COR-L47 (cell line): ENCODE results near the gene LRRC8E.
"Not testable (repeated sequence)": the region's sequence is repeated elsewhere in the genome, so short reads cannot be mapped to it uniquely, and the experiment has no call there.

Experiments used
- DNase-seq: peaks from one replicate; lab custom pipeline; 2025; lab: John Stamatoyannopoulos, UW

LRRC8E gene

DNA sequence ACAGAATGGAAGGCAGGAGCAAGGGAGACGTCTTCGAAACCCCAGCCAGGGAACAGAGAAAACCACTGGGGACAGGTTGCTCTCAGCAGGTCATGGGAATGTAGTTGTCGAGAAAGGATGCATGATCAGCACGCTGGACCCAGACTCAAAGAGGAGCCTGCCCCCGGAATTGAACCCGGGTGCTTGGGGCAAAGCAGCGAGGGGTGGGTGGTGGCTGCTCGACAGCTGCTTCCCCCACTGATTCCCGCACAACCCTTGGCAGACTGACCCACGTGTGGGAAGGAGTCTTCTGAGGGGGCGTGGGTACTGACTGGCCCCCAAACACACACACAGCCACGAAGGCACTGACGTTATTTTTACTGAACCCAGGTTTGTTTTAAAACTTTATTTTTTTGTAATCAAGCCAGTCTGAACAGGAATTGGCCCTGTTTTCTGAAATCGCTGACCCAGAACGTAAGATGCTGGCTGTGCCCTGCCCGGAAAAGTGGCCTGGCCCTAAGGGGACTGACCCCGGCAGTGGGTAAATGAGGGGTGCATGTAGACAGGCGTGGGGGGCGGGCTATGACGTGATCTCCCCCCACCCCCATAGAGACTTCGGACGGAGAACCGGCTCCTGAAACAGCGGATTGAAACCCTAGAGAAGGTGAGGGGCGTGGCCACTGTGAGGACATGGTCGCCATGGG, 32.7 kb upstream of the LRRC8E start:
- DNase-seq, result no peak

DNA sequence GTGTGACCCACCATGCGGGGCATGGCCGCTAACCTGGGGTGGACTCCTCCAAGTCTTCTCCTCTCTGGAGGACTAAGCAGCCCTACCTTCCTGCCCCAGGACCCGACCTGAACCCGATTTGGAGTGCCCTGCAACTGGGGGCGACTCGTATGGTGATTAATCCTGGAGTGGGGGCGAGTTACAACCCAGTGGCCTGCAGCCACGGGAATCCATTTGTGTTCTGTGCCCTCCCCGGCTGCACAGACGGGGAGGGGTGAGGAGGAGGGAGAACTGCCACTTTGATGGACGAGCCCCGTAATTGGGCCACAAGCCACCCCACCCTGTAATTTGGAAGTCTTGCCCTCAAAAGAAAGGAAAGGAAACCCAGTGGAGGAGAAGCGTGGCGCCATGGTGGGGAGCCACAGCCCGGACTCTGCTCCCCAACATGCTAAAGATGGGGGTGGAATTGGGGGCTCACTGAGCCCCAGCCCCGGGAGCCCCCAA, 32.2 kb upstream of the LRRC8E start:
- DNase-seq, result no peak

DNA sequence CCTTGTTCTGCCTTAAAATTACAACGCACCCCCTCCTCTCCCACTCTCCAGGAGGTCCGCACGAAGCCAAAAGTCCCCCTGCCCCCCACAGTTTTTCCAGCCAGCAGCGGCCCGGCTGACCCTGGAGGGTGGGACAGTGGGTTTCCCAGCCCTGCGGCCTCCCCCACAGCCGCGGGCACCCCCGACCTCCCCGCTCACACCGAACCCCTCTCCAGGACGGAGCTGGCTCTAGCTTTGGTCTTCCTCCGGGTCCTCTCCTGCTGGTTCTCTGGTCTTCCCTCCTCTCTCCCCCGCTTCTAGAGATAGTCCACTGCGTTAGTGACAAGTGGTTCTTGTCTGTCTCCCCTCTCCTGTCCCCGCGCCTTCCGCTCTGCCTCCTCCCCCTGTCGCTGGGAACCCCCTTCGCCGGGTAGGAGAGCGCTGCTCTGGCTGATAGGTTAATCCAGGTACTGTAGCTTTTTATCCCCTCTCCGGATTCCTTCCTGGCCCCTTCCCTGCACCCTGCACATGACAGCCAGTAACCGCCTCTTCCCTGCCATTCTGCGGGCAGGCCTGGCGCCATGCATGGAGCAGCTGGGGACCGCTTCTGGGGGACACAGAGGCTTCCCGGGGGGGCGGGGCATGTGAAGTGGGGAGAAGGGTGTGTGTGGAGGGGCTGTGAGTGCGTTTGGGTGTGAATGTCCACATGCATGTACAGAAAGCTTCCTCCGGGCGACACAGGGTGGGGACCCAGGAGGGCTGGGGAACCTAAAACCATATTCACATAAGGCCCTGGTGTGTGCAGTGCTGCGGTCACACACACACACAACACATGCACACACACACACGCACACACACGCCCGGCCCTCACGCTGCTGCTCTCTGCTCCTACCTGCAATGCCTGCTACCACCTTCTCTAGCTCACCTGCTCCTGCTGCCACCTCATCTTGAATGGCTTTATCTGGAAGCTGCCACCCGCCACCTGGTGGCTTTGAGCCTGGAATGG, 31.3 kb upstream of the LRRC8E start:
- no peak for DNase-seq

DNA sequence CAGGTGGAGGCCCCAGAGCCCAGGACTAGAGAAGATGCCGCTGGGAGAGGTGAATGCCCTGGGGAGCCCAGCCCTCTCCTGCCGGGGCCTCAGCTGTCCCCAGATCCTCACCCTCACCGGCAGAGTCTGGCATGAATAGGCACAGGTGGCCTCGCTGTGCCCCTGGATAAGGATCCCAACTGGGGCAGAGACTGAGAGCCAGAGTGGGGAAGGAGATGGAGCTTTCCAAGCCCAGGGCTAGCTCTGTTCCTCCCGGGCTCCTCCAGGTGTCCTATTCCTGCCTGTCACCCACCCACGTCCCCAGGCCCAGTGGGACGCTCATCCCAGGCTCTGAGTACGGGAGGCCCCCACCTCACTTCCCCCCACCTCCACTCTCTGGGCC, 30.6 kb upstream of the LRRC8E start:
- no peak for DNase-seq

DNA sequence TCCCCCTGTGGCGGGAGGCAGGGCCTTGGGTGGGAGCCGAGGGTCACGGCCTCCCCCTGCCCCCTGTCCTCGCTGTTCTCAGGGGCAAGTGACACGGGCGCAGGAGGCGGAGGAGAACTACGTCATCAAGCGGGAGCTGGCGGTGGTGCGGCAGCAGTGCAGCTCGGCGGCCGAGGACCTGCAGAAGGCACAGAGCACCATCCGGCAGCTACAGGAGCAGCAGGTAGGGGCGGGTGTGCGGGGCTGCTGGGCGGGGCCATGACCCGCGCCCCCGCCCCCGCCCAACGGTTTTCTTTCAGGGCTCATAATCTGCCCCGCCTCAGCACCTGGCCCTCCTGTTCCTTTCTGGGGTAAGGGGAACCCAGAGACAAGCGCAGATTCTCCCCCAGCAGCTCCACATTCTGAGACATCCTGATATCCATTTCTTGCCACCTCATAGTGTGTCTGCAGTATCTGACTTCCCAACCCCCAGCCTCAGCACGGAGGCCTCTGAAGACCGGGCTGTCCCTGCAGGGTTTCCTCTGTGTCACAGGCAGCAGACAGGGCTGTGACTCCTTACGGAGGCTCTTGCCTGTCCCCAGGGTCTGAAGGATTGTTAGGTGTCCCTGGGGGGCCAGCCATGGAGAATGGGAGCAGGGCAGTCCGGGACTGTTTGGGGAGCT, 30.1 kb upstream of the LRRC8E start:
- DNase-seq, result no peak

DNA sequence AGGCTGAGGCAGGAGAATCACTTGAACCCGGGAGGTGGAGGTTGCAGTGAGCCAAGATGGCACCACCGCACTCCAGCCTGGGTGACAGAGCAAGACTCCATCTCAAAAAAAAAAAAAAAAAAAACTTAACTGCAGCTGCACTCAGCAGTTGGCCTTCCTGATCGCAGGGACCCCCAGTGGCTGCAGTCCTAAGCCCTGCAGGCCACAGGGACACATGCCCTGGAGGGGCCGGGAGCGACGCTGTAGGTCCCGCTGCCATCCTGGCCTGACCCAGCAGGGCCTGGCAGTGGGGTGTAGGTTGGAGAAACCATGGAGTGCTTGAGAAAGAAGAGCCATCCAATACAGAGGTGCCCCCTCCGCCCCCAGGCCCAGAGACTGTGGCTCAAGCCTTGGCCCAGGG, 29.2 kb upstream of the LRRC8E start:
- not testable (repeated sequence) for DNase-seq

DNA sequence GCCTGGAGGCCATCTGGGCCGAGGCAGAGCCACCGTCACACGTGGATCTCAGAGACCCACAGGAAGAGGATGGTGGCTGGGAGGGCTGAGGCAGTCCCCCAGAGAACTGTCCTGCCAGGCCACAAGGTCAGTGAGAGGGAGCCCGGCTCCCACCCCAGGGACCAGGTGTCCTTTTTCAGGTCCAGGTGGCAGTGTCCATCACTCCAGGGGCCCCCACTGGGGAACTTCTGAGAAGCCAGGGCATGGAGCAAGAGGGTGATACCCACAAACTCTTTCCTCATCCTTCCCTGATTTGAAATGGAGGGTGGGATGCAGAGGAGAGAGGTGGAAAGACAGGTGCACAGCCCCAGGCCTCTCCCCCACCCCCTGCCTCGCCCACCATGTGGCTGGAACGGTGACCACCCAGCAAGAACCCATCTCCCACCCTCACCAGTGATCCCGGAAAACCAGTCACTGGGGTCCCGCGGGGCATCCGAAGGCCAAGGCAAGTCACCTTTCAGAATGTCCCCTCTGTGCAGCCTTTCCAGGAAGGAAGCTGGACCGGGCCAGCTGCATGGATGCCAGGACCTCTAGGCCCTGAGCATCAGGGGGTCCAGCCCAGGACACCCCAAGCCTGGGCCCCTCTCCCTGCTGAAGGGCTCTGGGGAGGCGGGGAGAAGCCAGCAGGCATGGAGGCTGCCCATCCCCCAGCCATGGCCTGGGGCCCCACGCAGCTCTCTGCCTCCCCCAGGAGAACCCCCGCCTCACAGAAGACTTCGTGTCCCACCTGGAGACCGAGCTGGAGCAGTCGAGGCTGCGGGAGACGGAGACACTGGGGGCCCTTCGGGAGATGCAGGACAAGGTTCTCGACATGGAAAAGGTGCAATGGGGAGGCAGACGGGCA, 28.2 kb upstream of the LRRC8E start:
- no peak for DNase-seq

DNA sequence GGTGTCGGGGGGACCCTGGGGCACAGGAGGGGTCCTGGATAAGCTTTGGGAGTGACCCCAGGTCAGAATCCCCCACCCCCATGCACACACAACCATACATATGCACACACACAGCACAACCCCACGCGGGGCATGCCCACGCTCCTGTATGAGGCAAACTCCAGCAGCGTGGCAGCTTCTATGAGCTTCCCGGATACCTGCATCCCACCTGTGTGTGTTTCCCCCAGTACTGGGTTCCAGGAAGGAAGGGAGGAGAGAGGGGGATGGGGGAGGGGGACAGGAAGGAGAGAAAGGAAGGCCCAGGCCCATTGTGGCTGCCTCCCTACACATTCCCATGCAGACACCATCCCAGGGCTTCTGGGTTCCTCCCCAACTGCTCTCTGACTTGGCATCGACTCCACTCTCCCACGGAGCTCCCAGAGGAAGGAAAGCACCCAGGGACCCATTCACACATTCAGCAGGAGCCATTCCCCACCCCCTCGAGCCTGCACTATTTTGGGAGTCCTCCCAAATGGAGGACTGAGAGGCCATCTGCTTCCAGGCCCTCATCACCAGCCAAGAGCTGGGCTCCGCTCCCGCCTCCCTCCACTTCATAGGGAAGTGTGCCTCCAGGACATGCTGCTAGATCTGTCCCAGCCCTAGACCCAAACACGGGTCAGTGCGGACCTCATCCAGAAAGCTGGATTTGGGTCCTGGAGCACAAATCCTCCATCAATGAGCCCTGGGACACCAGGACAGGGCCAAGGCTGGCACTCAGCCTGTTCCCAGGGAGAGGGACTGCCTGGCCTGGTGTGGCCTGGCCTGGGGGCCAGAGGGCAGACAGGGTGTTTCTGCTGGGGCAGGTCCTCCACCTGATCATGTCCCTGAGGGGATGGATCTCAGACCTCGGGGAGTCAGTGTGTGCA, 27.3 kb upstream of the LRRC8E start:
- no peak for DNase-seq

DNA sequence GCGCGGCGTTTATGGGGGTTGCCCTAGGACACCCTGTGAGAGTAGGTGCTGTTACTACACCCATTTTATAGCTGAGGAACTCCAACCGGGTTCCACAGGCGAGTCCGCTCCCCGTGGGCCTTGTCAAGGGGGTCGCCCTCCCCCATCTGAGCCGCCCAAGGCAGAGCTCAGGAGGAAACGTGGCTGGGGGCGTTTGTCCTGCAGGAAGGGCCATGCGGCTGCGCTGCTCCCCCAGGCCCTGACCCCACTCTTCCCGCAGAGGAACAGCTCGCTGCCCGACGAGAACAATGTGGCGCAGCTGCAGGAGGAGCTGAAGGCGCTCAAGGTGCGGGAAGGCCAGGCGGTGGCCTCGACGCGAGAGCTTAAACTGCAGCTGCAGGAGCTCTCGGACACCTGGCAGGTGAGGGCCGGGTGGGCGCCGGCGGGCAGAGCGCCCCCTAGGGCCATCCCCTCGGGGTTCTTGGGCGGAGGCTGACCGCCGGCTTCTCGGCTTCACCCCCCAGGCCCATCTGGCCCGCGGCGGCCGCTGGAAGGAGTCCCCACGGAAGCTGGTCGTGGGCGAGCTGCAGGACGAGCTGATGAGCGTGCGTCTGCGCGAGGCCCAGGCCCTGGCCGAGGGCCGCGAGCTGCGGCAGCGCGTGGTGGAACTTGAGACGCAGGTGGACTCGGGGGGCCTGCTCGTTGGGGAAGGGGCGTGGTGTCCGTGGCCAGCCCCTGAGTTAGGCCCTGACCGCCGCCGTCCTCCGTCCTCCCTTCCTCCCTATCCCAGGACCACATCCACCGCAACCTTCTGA, 26.5 kb upstream of the LRRC8E start:
- no peak for DNase-seq

DNA sequence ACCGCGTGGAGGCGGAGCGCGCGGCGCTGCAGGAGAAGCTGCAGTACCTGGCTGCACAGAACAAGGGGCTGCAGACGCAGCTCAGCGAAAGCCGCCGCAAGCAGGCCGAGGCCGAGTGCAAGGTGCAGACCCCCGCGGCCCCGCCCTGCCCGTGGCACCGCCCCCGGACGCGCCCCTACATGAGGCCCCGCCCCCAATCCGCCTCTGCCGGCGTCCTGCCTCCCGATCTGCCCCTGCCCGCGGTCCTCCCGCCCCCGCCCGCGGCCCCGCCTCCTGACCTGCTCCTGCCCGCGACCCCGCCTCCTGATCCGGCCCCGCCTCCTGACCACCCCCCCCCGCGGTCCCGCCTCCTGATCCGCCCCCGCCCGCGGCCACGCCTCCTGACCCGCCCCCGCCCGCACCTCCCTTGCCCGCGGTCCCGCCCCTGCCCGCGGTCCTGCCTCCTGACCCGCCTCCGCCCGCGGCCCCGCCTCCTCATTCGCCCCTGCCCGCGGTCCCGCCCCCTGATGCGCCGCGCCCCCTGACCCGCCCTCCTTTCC, 25.8 kb upstream of the LRRC8E start:
- DNase-seq, result no peak

DNA sequence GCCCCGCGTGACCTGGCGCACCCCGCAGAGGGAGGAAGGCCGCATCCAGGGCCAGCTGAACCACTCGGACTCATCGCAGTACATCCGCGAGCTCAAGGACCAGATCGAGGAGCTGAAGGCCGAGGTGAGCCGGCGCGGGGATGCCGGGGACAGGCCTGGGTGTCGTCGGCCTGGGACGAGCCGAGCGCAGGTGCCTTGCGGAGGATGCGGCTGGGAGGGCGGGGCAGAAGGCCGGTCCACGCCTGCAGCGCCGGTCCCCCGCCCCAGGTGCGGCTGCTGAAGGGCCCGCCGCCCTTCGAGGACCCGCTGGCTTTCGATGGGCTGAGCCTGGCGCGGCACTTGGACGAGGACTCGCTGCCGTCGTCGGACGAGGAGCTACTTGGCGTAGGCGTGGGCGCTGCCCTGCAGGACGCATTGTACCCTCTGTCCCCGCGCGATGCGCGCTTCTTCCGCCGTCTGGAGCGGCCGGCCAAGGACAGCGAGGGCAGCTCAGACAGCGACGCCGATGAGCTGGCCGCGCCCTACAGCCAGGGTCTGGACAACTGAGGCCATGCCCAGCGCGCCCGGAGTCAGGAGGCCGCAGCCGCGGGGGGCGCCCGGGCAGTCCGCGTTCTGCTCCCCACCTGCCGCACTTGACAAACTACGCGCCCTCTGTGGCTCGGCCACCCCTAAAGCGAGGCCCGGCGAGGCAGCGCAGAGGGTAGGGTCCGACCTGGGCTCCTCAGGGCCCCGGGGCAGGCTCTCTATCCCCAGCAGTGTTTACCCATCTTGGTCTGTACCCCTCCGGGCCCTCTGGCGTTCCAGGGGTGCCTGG, 24.9 kb upstream of the LRRC8E start:
- DNase-seq, result no peak

DNA sequence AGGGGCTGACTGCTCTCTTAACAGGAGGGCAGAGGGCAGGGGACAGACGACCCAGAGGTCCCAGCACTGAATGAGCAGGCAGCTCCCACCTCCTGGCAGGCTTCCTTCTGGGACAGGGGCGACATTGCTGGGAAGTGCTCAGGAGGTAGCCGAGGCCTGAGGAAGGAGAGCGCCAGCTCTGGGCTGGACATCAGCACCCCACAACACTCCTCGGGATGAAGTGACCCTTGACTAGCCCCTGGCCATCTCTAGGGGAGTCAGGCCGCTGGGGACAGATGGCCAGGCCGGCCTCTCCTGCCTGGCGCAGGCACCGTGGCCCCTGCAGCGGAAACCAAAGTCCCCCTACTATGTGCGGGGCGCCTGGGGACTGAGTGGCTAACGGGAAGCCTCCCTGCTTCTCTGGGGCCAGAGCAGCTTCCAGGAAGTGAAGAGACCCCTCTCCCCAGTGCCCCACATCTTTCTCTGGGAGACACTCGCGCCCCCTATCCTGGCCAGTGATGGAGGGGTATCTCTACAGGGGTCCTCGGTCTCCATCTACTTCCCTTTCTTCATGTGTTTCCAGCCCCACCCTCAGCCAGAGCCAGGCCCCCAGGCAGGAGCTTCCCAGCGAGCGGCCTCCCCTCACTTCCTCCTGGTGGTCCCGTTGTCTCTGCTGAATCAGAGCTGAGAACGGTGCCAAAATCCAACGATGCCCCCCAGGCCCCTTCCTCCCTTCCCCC, 24.2 kb upstream of the LRRC8E start:
- DNase-seq, result no peak

DNA sequence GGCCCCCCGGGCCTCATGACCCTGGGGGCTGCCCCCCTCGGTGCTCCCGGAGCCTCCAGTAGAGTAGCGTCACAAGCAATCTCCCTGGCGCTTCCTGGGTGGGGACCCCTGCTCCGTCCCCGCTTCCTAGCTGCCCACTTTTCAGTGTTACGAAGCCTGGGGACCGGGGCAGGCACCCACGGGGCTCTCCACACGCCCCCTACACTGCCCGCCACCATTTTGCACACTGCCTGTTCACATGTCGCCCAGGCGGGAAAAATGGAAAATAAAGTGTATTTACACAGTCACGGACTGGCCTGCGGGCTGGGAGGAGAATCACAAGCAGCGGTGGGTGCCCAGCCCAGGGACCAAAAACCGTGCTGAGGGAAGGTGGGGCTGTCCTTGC, 23.6 kb upstream of the LRRC8E start:
- DNase-seq, result no peak

DNA sequence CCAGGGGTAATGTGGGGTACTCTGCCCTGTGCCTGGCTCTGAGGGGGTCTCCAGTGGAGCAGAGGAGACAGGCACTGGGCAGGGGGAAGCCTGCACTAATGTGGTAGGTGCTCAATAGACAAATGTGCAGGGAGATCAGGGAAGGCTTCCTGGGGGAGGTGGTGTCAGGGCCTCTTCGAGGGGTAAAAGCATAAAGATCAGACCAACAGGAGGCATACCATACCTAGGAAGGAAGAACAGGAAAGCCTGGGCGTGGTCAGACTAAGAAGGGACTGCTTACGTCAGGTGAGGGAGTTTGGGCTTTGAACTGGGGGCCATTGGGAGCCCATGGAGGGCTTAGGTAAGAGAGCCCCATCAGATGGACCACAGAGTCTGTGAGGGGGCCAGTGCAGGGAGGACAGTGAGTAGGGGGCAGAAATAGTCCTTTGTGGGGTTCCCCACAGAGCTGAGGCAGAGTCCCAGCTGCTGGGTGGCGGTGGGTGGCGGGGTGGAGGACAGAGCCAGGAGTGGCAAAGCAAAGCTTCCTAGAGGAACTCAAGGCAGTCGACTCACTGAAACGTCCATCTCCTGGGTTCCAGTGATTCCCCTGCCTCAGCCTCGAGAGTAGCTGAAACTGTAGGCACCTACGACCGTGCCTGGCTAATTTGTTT, 22.9 kb upstream of the LRRC8E start:
- DNase-seq, result no peak

DNA sequence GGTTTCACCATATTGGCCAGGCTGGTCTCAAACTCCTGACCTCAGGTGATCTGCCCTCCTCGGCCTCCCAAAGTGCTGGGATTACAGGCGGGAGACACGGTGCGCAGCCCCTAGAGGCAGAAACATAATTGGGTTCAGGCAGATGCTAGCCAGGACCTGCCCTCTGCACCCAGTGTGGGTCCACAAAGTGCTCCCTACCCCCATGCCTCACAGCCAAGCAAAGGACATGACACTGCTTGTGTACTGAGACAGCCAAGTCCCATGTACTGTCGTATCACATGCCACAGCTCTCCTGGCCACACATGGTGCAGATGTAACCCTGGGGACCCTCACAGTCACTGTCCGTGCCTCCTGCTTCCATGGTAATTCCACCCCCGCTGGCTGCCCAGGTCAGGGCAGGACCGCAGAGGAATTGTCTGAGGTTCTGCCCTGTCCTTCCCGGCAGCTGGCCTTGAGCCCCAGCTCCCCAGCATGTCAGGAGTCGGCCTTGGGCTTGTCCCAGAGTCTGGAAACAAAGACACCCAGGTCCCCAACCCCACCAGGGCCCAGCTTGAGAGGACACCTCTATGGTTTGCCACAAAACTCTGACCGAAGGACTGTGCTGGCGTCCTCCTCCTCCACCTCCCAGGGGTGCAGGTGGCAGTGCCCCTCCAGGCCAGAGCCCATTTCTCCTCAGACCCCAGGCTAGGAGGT, 21.8 kb upstream of the LRRC8E start:
- DNase-seq, result no peak

DNA sequence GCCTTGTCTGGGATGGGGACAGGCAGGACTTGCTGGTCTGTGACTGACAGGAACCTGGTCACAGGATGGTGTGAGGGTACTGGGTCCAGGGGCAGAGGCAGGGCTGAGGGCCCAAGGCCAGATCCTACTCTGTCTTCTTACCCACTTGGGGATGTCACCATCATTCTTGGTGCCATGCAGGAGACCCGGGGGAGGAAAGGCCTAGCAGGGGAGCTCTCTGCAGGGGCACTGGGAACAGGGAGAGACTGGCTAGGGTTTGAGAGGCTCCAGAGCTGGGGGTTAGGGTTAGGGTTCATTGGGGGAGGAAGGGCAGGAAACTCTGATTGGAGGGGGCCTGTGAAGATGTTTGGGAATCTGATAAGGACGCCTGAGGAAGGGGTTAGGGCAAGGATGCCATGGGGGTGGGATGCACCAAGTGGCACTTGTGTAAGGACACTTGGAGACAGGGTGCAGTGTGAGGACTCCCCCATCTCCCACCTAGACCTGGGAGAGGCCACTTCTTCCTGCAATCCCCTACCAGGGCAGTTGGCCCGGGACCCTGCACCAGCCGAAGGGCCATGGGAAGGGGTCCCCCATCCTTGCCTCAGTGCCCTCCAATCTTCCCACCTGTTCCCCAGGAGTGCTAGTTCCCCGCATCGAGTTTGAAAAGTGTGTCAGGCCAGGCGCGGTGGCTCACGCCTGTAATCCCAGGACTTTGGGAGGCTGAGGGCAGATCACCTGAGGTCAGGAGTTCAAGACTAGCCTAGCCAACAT, 21.0 kb upstream of the LRRC8E start:
- no peak for DNase-seq
